ENCODE data around the gene TLE5.

GRCh38 chr19:3055741-3056416, 6.4 kb downstream of the TLE5 start:
- TF ChIP-seq CTCF (IDR thresholded peaks at IDR 0.05) (no peak), POLR2A (IDR thresholded peaks at IDR 0.05) (no peak)
